Spleen (tissue), 11 donors: ENCODE results near the gene PCNX2. TPM values are rescaled to one million over a fixed set of nuclear protein-coding genes. Genes with fewer than 3 reads are reported as not detected.
"Not testable (repeated sequence)": the region's sequence is repeated elsewhere in the genome, so short reads cannot be mapped to it uniquely, and the experiment has no call there.

ENCODE experiments used
- DNase-seq: peaks from one replicate; pipeline ENCODE4 v3.0.0-alpha.2; 2020
- H3K27ac ChIP-seq, 8 donors: fragments of 200-600 bp; sonication (generic) in 7 of 8; 1 replicate in 4 of 8; 2 replicates in 4 of 8; pipeline versions ENCODE4 v1.5.0 to v1.8.0; 2016 to 2021; ENCODE audit warnings: inconsistent platforms in 4 of 8, mild to moderate bottlenecking in 4 of 8, moderate library complexity in 1 of 8
- H3K27me3 ChIP-seq, 7 donors: fragments of 200-600 bp; sonication (generic) in 6 of 7; replicated peaks in 1 of 7; 1 replicate in 4 of 7; 2 replicates in 3 of 7; pipeline versions ENCODE4 v1.5.0 to v1.8.0; 2016 to 2021; ENCODE audit warnings: inconsistent platforms in 3 of 7, mild to moderate bottlenecking in 1 of 7
- H3K36me3 ChIP-seq, 6 donors: fragments of 200-600 bp; sonication (generic) in 5 of 6; 1 replicate in 4 of 6; 2 replicates in 2 of 6; pipeline versions ENCODE4 v1.5.0 to v1.8.0; 2016 to 2021; ENCODE audit warnings: inconsistent platforms in 2 of 6
- H3K4me1 ChIP-seq, 6 donors: fragments of 200-600 bp; sonication (generic) in 5 of 6; 1 replicate in 3 of 6; 2 replicates in 3 of 6; pipeline versions ENCODE4 v1.5.0 to v1.8.0; 2016 to 2021; ENCODE audit warnings: inconsistent platforms in 3 of 6
- H3K4me3 ChIP-seq, 8 donors: fragments of 200-600 bp; sonication (generic) in 7 of 8; 1 replicate in 4 of 8; 2 replicates in 4 of 8; pipeline versions ENCODE4 v1.5.0 to v1.8.0; 2016 to 2021; ENCODE audit warnings: inconsistent platforms in 4 of 8, mild to moderate bottlenecking in 4 of 8, moderate library complexity in 2 of 8
- H3K9me3 ChIP-seq, 8 donors: fragments of 200-600 bp; sonication (generic) in 7 of 8; 1 replicate in 4 of 8; 2 replicates in 4 of 8; pipeline versions ENCODE4 v1.5.0 to v1.8.0; 2016 to 2021; ENCODE audit warnings: inconsistent platforms in 4 of 8
- CTCF ChIP-seq, 11 experiments: fragments of 200-600 bp in 7 of 11; fragments of 450-650 bp in 4 of 11; sonication (generic) in 4 of 11; IDR thresholded peaks in 8 of 11; conservative IDR thresholded peaks in 3 of 11; 1 replicate in 7 of 11; 2 replicates in 4 of 11; pipeline versions ENCODE4 v1.4.0 to v1.8.0; 2016 to 2021; ENCODE audit warnings: antibody characterized with exemption in 11 of 11, inconsistent platforms in 4 of 11, mild to moderate bottlenecking in 1 of 11
- POLR2A ChIP-seq, 3 donors: fragments of 450-650 bp; IDR thresholded peaks; one replicate each; pipeline ENCODE4 v1.5.1; 2017; ENCODE audit warnings: antibody characterized with exemption in 3 of 3, mild to moderate bottlenecking in 1 of 3
- POLR2AphosphoS5 ChIP-seq, 3 donors: sonication (generic); formaldehyde crosslinking; IDR thresholded peaks; one replicate each; pipeline ENCODE4 v1.5.1; 2017; ENCODE audit warnings: antibody characterized with exemption in 3 of 3
- WGBS, 5 donors: extraction: QIAGEN DNeasy Blood & Tissue Kit in 3 of 5; methylation state at CpG; one replicate each; pipeline versions ENCODE4 v1.1.5 to v1.1.7; 2013 to 2018; 5-methylcytosine and 5-hydroxymethylcytosine counted together
- intact Hi-C: fragments of 100-400 bp; cut with DNase I; formaldehyde crosslinking; loops from one replicate; pipeline ENCODE4 v1.15.0; 2023; ENCODE audit warnings: low total_unique reads
- polyA plus RNA-seq, 3 donors: library from polyadenylated mRNA; stranded (reverse); fragments of 200-250 nt; gene quantifications; one replicate each; pipeline ENCODE4 v1.2.1, GENCODE V29; 2013
- total RNA-seq, 7 donors: library from RNA; depleted of rRNA in 3 of 7; stranded (reverse); fragments of >200 nt in 3 of 7; fragmentation: NEBNext Ultra II Directional in 4 of 7; extraction: Animal tissue kit (Norgen Biotek cat#: 25700) in 4 of 7; gene quantifications; one replicate each; pipeline versions ENCODE4 v1.1.0 to v1.2.1, GENCODE V29; 2016 to 2021
- donor health status: healthy with polysubstance abuse.
- donor health status: DM: no; HTN: no; CAD: no; lungs with moderate emphysema.
- donor health status: DM: no; HTN: no; CAD: no.
- donor health status: Bipolar disorder and iron deficiency.
- donor health status: healthy.
- donor health status: DM: no; HTN: no; CAD: no.
- donor health status: DM: yes; HTN: yes; CAD: no.

PCNX2 gene
- total and polyA plus RNA-seq, 10 donors, result 4.0 to 26.5 (median 15.4) TPM

GRCh38 chr1:233085566-233085965 lies 210.0 kb downstream of the PCNX2 start:
- intact Hi-C loops, result no loop called here
- WGBS, 5 donors, result 92 to 98% (median 94%) methylated on average over 3 of the region's 3 CpGs
- no peak overlapping the region for H3K4me3 ChIP-seq

GRCh38 chr1:233082778-233083550 lies 212.6 kb downstream of the PCNX2 start:
- Histone ChIP-seq H3K9me3 (no peaks in the 10 kb centered on the region), H3K27ac (no peak overlapping the region), H3K4me3 (no peak overlapping the region), H3K4me1 (peaks cover 4 to 26% (median 9%) of the 10 kb centered on the region in 6 donors), H3K36me3 (no peaks in the 10 kb centered on the region), H3K27me3 (no peaks in the 10 kb centered on the region)
- intact Hi-C loops, result no loop called here
- TF ChIP-seq POLR2AphosphoS5 (IDR thresholded peaks at IDR 0.05), result no peak
- no peak for TF ChIP-seq CTCF (IDR thresholded peaks at IDR 0.05 in 8 of 11, conservative IDR thresholded peaks at IDR 0.05 in 3 of 11)
- no peak for TF ChIP-seq POLR2A (IDR thresholded peaks at IDR 0.05)
- DNase-seq, result no peak
- WGBS, 5 donors, result 72 to 83% (median 79%) methylated on average over 12 of the region's 12 CpGs

More at GRCh38 chr1:233085566-233085965, 210.0 kb downstream of the PCNX2 start:
- Histone ChIP-seq H3K27ac (no peak overlapping the region), H3K27me3 (no peaks in the 10 kb centered on the region), H3K36me3 (peaks cover 0 to 7% (median 0%) of the 10 kb centered on the region in 6 donors), H3K4me1 (peaks cover 4 to 26% (median 9%) of the 10 kb centered on the region in 6 donors), H3K9me3 (no peaks in the 10 kb centered on the region)
- no peak for DNase-seq
- TF ChIP-seq CTCF (IDR thresholded peaks at IDR 0.05 in 8 of 11, conservative IDR thresholded peaks at IDR 0.05 in 3 of 11) (no peak), POLR2A (IDR thresholded peaks at IDR 0.05) (no peak), POLR2AphosphoS5 (IDR thresholded peaks at IDR 0.05) (no peak)

GRCh38 chr1:233081735-233082134 lies 213.8 kb downstream of the PCNX2 start:
- intact Hi-C loops, result no loop called here
- Histone ChIP-seq H3K9me3 (no peaks in the 10 kb centered on the region), H3K4me3 (no peak overlapping the region), H3K4me1 (peaks cover 4 to 26% (median 9%) of the 10 kb centered on the region in 6 donors), H3K27me3 (no peaks in the 10 kb centered on the region), H3K36me3 (no peaks in the 10 kb centered on the region), H3K27ac (peak overlapping the region in 1 of 8 donors; percentile 15)
- no peak for TF ChIP-seq POLR2A (IDR thresholded peaks at IDR 0.05)
- TF ChIP-seq POLR2AphosphoS5 (IDR thresholded peaks at IDR 0.05), result no peak
- no peak for TF ChIP-seq CTCF (IDR thresholded peaks at IDR 0.05 in 8 of 11, conservative IDR thresholded peaks at IDR 0.05 in 3 of 11)
- no peak for DNase-seq
- WGBS, 5 donors, result 16 to 30% (median 21%) methylated on average over 1 to 2 of the region's 2 CpGs

GRCh38 chr1:233080827-233081226 lies 214.7 kb downstream of the PCNX2 start:
- peaks cover 4 to 26% (median 9%) of the 10 kb centered on the region in 6 donors for H3K4me1 ChIP-seq
- DNase-seq, H3K27ac ChIP-seq, H3K27me3 ChIP-seq, intact Hi-C loops, H3K36me3 ChIP-seq, H3K4me3 ChIP-seq, H3K9me3 ChIP-seq: not testable (repeated sequence)
- WGBS, 5 donors, result 80 to 100% (median 94%) methylated on average over 4 of the region's 4 CpGs
